ENCODE results near the gene ATP4A.
A peak's percentile ranks its signal among the peaks of the same experiment; 100 is the strongest.
"Not testable (repeated sequence)": the region's sequence is repeated elsewhere in the genome, so short reads cannot be mapped to it uniquely, and the experiment has no call there.

ATP4A gene

DNA sequence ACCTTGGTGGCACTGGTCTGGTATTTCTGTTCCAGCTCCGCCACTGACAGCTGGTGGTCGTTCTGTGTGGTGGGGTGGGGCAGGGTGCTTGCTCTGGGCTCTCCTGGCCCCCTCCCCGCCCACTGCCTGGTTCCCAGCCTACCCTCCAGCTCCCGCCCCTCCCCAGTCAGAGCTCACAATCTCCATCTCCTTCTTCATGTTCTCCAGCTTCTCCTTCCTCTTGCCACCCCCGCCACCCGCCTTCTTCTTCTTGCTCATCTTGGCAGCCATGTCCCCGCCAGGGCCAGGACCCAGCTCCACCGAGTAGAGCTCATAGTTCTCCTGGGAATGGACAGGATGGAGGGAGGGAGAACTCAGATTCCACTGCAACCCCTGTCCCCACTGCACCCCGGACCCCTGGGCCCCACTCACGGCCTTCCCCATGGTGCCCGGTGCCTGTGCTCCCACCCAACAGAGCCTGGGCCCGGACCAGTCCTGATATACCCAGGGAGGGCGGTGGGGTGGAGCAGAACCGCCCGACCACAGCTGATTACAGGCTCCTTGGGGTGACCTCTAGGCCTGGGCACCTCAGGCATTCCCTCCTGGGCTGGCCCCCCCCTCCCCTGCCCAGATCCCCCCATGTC, at the start of gene ATP4A:
TSS of gene ATP4A (minus strand) at position 452 of the 623 bp plus-strand sequence. CDS start at position 423, 29 bp downstream.
- Mint-ChIP-seq H3K9me3 (ENCODE audit: low read depth) (no peaks in the 10 kb centered on the region), H3K27me3 (peaks cover 31% of the 10 kb centered on the region), H3K27ac (no peak within 1 kb of the TSS), H3K4me3 (no peak within 1 kb of the TSS), H3K4me1 (ENCODE audit: low read depth) (peaks cover 6% of the 10 kb centered on the region), H3K36me3 (no peaks in the 10 kb centered on the region)

GRCh38 chr19:35612559-35613321, 49.3 kb upstream of the ATP4A start, which contains the start of gene HAUS5:
Gene HAUS5, plus strand, starts transcription at chr19:35612735. Its CDS starts 60 bp downstream, at chr19:35612795.
- Mint-ChIP-seq H3K4me3 (peak within 1 kb of the TSS; percentile 89), H3K27me3 (no peaks in the 10 kb centered on the region), H3K9me3 (ENCODE audit: low read depth) (no peaks in the 10 kb centered on the region), H3K4me1 (ENCODE audit: low read depth) (peaks cover 28% of the 10 kb centered on the region), H3K27ac (peak within 1 kb of the TSS; percentile 81), H3K36me3 (peaks cover 6% of the 10 kb centered on the region)

- Mint-ChIP-seq H3K27ac (peak overlapping the region; percentile 81), H3K9me3 (ENCODE audit: low read depth) (no peaks in the 10 kb centered on the region), H3K27me3 (no peaks in the 10 kb centered on the region), H3K4me1 (ENCODE audit: low read depth) (peaks cover 28% of the 10 kb centered on the region), H3K36me3 (peaks cover 8% of the 10 kb centered on the region), H3K4me3 (peak overlapping the region; percentile 89)
These were observed 48.7 kb upstream of the ATP4A start for GRCh38 chr19:35612224-35612558.

DNA sequence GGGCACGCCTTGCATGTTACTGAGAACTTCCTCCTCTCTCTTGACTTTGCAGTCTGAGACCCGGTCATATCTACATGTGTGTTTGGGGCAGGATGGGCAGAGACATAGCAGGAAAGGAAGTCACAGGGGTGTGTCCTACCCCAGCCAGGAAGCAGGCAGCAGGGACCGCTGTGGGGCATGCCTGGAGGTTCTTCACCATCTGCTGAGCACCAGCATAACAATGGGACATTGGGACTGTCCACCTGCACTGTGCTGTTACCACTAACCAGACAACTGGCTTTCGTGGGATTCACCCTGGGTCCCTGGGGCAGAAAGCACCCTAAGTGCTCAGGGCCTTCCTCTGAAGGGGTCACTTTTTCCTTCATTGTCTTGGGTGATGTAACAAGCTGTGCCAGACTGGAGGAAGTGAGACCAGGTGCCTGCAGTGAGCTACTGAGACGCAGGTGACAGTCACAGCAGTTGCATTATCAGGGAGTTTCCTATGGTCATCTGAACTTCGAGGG, 46.4 kb upstream of the ATP4A start:
- Mint-ChIP-seq H3K27ac (peak overlapping the region; percentile 34), H3K9me3 (ENCODE audit: low read depth) (no peaks in the 10 kb centered on the region), H3K4me1 (ENCODE audit: low read depth) (peaks cover 28% of the 10 kb centered on the region), H3K36me3 (peaks cover 6% of the 10 kb centered on the region), H3K4me3 (peak overlapping the region; percentile 41), H3K27me3 (no peaks in the 10 kb centered on the region)

- H3K9me3 Mint-ChIP-seq (ENCODE audit: low read depth): no peaks in the 10 kb centered on the region
- H3K27ac Mint-ChIP-seq: no peak overlapping the region
- no peak overlapping the region for H3K4me3 Mint-ChIP-seq
- H3K27me3 Mint-ChIP-seq: no peaks in the 10 kb centered on the region
- peaks cover 26% of the 10 kb centered on the region for H3K4me1 Mint-ChIP-seq (ENCODE audit: low read depth)
- peaks cover 6% of the 10 kb centered on the region for H3K36me3 Mint-ChIP-seq
These were observed 44.8 kb upstream of the ATP4A start for GRCh38 chr19:35608251-35608650.

GRCh38 chr19:35607661-35608060, 44.2 kb upstream of the ATP4A start:
- Mint-ChIP-seq H3K4me1 (ENCODE audit: low read depth) (peaks cover 26% of the 10 kb centered on the region), H3K36me3 (peaks cover 6% of the 10 kb centered on the region), H3K27ac (no peak overlapping the region), H3K27me3 (no peaks in the 10 kb centered on the region), H3K4me3 (no peak overlapping the region), H3K9me3 (ENCODE audit: low read depth) (no peaks in the 10 kb centered on the region)

DNA sequence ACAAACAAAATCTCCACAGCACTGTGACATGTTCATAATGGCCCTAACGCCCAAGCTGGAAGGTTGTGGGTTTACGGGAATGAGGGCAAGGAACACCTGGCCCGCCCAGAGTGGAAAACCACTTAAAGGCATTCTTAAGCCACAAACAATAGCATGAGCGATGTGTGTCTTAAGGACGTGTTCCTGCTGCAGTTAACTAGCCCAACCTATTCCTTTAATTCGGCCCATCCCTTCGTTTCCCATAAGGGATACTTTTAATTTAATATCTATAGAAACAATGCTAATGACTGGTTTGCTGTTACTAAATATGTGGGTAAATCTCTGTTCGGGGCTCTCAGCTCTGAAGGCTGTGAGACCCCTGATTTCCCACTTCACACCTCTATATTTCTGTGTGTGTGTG, 43.7 kb upstream of the ATP4A start:
- H3K27me3 Mint-ChIP-seq; H3K27ac Mint-ChIP-seq; H3K36me3 Mint-ChIP-seq; H3K4me3 Mint-ChIP-seq; H3K9me3 Mint-ChIP-seq (ENCODE audit: low read depth): not testable (repeated sequence)
- H3K4me1 Mint-ChIP-seq (ENCODE audit: low read depth): peaks cover 22% of the 10 kb centered on the region

DNA sequence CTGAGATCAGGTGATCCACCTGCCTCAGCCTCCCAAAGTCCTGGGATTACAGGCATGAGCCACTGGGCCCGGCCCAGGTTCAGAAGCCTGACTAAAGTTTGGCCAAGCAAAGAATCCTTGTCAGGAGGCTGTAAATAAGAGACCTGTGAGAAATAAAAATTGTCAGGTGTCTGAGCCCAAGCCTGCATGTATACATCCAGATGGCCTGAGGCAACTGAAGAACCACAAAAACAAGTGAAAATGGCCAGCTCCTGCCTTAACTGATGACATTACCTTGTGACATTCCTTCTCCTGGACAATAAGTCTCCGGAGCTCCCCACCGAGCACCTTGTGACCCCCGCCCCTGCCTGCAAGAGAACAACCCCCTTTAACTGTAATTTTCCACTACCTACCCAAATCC, 41.0 kb upstream of the ATP4A start:
- not testable (repeated sequence) for H3K36me3 Mint-ChIP-seq; H3K27me3 Mint-ChIP-seq; H3K4me3 Mint-ChIP-seq; H3K9me3 Mint-ChIP-seq (ENCODE audit: low read depth); H3K27ac Mint-ChIP-seq; H3K4me1 Mint-ChIP-seq (ENCODE audit: low read depth)

- Mint-ChIP-seq H3K27ac (no peak overlapping the region), H3K27me3 (no peaks in the 10 kb centered on the region), H3K4me1 (ENCODE audit: low read depth) (no peaks in the 10 kb centered on the region), H3K9me3 (ENCODE audit: low read depth) (no peaks in the 10 kb centered on the region), H3K4me3 (no peak overlapping the region), H3K36me3 (no peaks in the 10 kb centered on the region)
These were observed 38.5 kb upstream of the ATP4A start for GRCh38 chr19:35601971-35602370.

GRCh38 chr19:35596366-35596999, 33.0 kb upstream of the ATP4A start:
- H3K27me3 Mint-ChIP-seq: peaks cover 2% of the 10 kb centered on the region
- no peak overlapping the region for H3K27ac Mint-ChIP-seq
- H3K4me3 Mint-ChIP-seq: no peak overlapping the region
- H3K4me1 Mint-ChIP-seq (ENCODE audit: low read depth): no peaks in the 10 kb centered on the region
- H3K36me3 Mint-ChIP-seq: no peaks in the 10 kb centered on the region
- no peaks in the 10 kb centered on the region for H3K9me3 Mint-ChIP-seq (ENCODE audit: low read depth)

DNA sequence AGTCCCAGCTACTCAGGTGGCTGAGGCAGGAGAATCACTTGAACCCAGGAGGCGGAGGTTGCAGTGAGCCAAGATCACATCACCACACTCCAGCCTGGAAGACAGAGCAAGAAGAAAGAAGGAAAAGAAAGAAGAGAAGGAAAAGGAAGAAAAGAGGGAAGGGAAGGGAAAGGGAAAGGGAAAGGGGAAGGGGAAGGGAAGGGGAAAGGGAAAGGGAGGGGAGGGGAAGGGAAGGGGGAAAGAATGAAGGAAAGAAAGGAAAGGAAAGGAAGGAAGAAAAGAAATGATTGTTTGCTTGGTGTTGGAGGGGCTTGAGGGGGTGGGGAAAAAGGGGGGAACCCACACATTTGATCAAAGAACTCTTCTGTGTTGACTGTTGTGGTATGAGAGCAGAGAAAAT, 32.5 kb upstream of the ATP4A start:
- Mint-ChIP-seq H3K27me3 (peaks cover 2% of the 10 kb centered on the region), H3K27ac (no peak overlapping the region), H3K36me3 (no peaks in the 10 kb centered on the region), H3K4me1 (ENCODE audit: low read depth) (no peaks in the 10 kb centered on the region), H3K4me3 (no peak overlapping the region), H3K9me3 (ENCODE audit: low read depth) (no peaks in the 10 kb centered on the region)

- H3K27me3 Mint-ChIP-seq; H3K4me3 Mint-ChIP-seq; H3K4me1 Mint-ChIP-seq (ENCODE audit: low read depth); H3K36me3 Mint-ChIP-seq; H3K27ac Mint-ChIP-seq; H3K9me3 Mint-ChIP-seq (ENCODE audit: low read depth): not testable (repeated sequence)
These were observed 31.6 kb upstream of the ATP4A start for GRCh38 chr19:35595026-35595425.

- H3K27ac Mint-ChIP-seq: no peak overlapping the region
- no peaks in the 10 kb centered on the region for H3K9me3 Mint-ChIP-seq (ENCODE audit: low read depth)
- no peaks in the 10 kb centered on the region for H3K4me1 Mint-ChIP-seq (ENCODE audit: low read depth)
- H3K27me3 Mint-ChIP-seq: peaks cover 2% of the 10 kb centered on the region
- no peaks in the 10 kb centered on the region for H3K36me3 Mint-ChIP-seq
- H3K4me3 Mint-ChIP-seq: no peak overlapping the region
These were observed 28.8 kb upstream of the ATP4A start for GRCh38 chr19:35592226-35592625.

GRCh38 chr19:35590875-35591274, 27.4 kb upstream of the ATP4A start:
- H3K36me3 Mint-ChIP-seq: no peaks in the 10 kb centered on the region
- no peak overlapping the region for H3K4me3 Mint-ChIP-seq
- H3K4me1 Mint-ChIP-seq (ENCODE audit: low read depth): no peaks in the 10 kb centered on the region
- H3K27ac Mint-ChIP-seq: no peak overlapping the region
- no peaks in the 10 kb centered on the region for H3K9me3 Mint-ChIP-seq (ENCODE audit: low read depth)
- H3K27me3 Mint-ChIP-seq: peaks cover 6% of the 10 kb centered on the region

GRCh38 chr19:35587321-35587720, 23.9 kb upstream of the ATP4A start:
- Mint-ChIP-seq H3K4me3 (no peak overlapping the region), H3K4me1 (ENCODE audit: low read depth) (no peaks in the 10 kb centered on the region), H3K36me3 (no peaks in the 10 kb centered on the region), H3K9me3 (ENCODE audit: low read depth) (no peaks in the 10 kb centered on the region), H3K27me3 (peaks cover 14% of the 10 kb centered on the region), H3K27ac (no peak overlapping the region)
